Activated T-cell treated with anti-CD3 and anti-CD28 coated beads, Interleukin-2, amount 50 U/mL, for 24 hours (primary cell): ENCODE data around the gene PER2.

Experiments
- DNase-seq: peaks from one replicate; pipeline ENCODE4 v3.0.0-alpha.2; 2020
- H3K27ac Mint-ChIP-seq: 2 replicates; pipeline ENCODE4 v1.8.0; 2020; ENCODE audit warnings: mild to moderate bottlenecking, mixed read lengths
- H3K27me3 Mint-ChIP-seq: 2 replicates; pipeline ENCODE4 v1.8.0; 2020; ENCODE audit warnings: mixed read lengths
- H3K36me3 Mint-ChIP-seq: 2 replicates; pipeline ENCODE4 v1.8.0; 2020; ENCODE audit warnings: low read depth, mixed read lengths
- H3K4me1 Mint-ChIP-seq: 2 replicates; pipeline ENCODE4 v1.8.0; 2020; ENCODE audit warnings: low read depth, mixed read lengths
- H3K4me3 Mint-ChIP-seq: 2 replicates; pipeline ENCODE4 v1.8.0; 2020; ENCODE audit warnings: mild to moderate bottlenecking, moderate library complexity, mixed read lengths
- H3K9me3 Mint-ChIP-seq: 2 replicates; pipeline ENCODE4 v1.8.0; 2020; ENCODE audit warnings: mixed read lengths

The PER2 gene

GRCh38 chr2:238299803-238300202 lies 11.4 kb upstream of the PER2 start:
- no peak for DNase-seq
- peaks cover 12% of the 10 kb centered on the region for H3K27me3 Mint-ChIP-seq
- no peaks in the 10 kb centered on the region for H3K9me3 Mint-ChIP-seq
- no peaks in the 10 kb centered on the region for H3K4me1 Mint-ChIP-seq
- H3K27ac Mint-ChIP-seq, result no peak overlapping the region
- H3K36me3 Mint-ChIP-seq, result no peaks in the 10 kb centered on the region
- H3K4me3 Mint-ChIP-seq, result no peak overlapping the region

- Mint-ChIP-seq H3K9me3 (no peaks in the 10 kb centered on the region), H3K4me1 (no peaks in the 10 kb centered on the region), H3K27ac (no peak overlapping the region), H3K27me3 (peaks cover 12% of the 10 kb centered on the region), H3K36me3 (no peaks in the 10 kb centered on the region), H3K4me3 (no peak overlapping the region)
- no peak for DNase-seq
Measured at GRCh38 chr2:238296638-238297457, 8.4 kb upstream of the PER2 start.

GRCh38 chr2:238295144-238296112 lies 7.0 kb upstream of the PER2 start:
- Mint-ChIP-seq H3K27me3 (peaks cover 10% of the 10 kb centered on the region), H3K4me1 (peaks cover 1% of the 10 kb centered on the region), H3K9me3 (no peaks in the 10 kb centered on the region), H3K36me3 (no peaks in the 10 kb centered on the region), H3K4me3 (no peak overlapping the region), H3K27ac (no peak overlapping the region)
- DNase-seq, result no peak

GRCh38 chr2:238294393-238295143 lies 6.2 kb upstream of the PER2 start:
- Mint-ChIP-seq H3K27me3 (peaks cover 10% of the 10 kb centered on the region), H3K27ac (no peak overlapping the region), H3K9me3 (no peaks in the 10 kb centered on the region), H3K4me3 (no peak overlapping the region), H3K4me1 (peaks cover 10% of the 10 kb centered on the region), H3K36me3 (no peaks in the 10 kb centered on the region)
- DNase-seq, result no peak

- DNase-seq, result no peak
- H3K4me3 Mint-ChIP-seq, result no peak overlapping the region
- peaks cover 15% of the 10 kb centered on the region for H3K4me1 Mint-ChIP-seq
- no peaks in the 10 kb centered on the region for H3K9me3 Mint-ChIP-seq
- H3K36me3 Mint-ChIP-seq, result no peaks in the 10 kb centered on the region
- no peak overlapping the region for H3K27ac Mint-ChIP-seq
- H3K27me3 Mint-ChIP-seq, result peaks cover 10% of the 10 kb centered on the region
Measured at GRCh38 chr2:238294046-238294392, 5.6 kb upstream of the PER2 start.

- H3K27ac Mint-ChIP-seq, result no peak overlapping the region
- DNase-seq, result no peak
- H3K4me1 Mint-ChIP-seq, result peaks cover 25% of the 10 kb centered on the region
- H3K4me3 Mint-ChIP-seq, result no peak overlapping the region
- no peaks in the 10 kb centered on the region for H3K27me3 Mint-ChIP-seq
- no peaks in the 10 kb centered on the region for H3K9me3 Mint-ChIP-seq
- H3K36me3 Mint-ChIP-seq, result peaks cover 3% of the 10 kb centered on the region
Measured at GRCh38 chr2:238291550-238292281, 3.3 kb upstream of the PER2 start.

- Mint-ChIP-seq H3K4me3 (no peak overlapping the region), H3K27me3 (no peaks in the 10 kb centered on the region), H3K27ac (no peak overlapping the region), H3K9me3 (no peaks in the 10 kb centered on the region), H3K36me3 (peaks cover 4% of the 10 kb centered on the region), H3K4me1 (peaks cover 33% of the 10 kb centered on the region)
- DNase-seq, result no peak
Measured at GRCh38 chr2:238290715-238291549, 2.5 kb upstream of the PER2 start.

GRCh38 chr2:238290091-238290509 lies 1.7 kb upstream of the PER2 start:
- peaks cover 4% of the 10 kb centered on the region for H3K36me3 Mint-ChIP-seq
- H3K27ac Mint-ChIP-seq, result peak overlapping the region; percentile 95
- DNase-seq, result peak; percentile 40
- no peaks in the 10 kb centered on the region for H3K27me3 Mint-ChIP-seq
- H3K4me3 Mint-ChIP-seq, result peak overlapping the region; percentile 84
- H3K4me1 Mint-ChIP-seq, result peaks cover 38% of the 10 kb centered on the region
- H3K9me3 Mint-ChIP-seq, result no peaks in the 10 kb centered on the region

- Mint-ChIP-seq H3K36me3 (peaks cover 5% of the 10 kb centered on the region), H3K27me3 (no peaks in the 10 kb centered on the region), H3K9me3 (no peaks in the 10 kb centered on the region), H3K4me1 (peaks cover 41% of the 10 kb centered on the region), H3K27ac (peak overlapping the region; percentile 95), H3K4me3 (peak overlapping the region; percentile 84)
- peak; percentile 42 for DNase-seq
Measured at GRCh38 chr2:238289574-238289973, 1.2 kb upstream of the PER2 start.

GRCh38 chr2:238288650-238289573 lies 502 bp upstream of the PER2 start:
- Mint-ChIP-seq H3K4me1 (peaks cover 47% of the 10 kb centered on the region), H3K27ac (peak overlapping the region; percentile 95), H3K9me3 (no peaks in the 10 kb centered on the region), H3K4me3 (peak overlapping the region; percentile 84), H3K36me3 (peaks cover 7% of the 10 kb centered on the region), H3K27me3 (no peaks in the 10 kb centered on the region)
- DNase-seq, result peak; percentile 97

- Mint-ChIP-seq H3K9me3 (no peaks in the 10 kb centered on the region), H3K27ac (peak overlapping the region; percentile 92), H3K36me3 (peaks cover 10% of the 10 kb centered on the region), H3K4me3 (peak overlapping the region; percentile 85), H3K4me1 (peaks cover 59% of the 10 kb centered on the region), H3K27me3 (no peaks in the 10 kb centered on the region)
- peak; percentile 43 for DNase-seq
Measured at GRCh38 chr2:238286987-238287736, 1.2 kb downstream of the PER2 start.

GRCh38 chr2:238286551-238286950 lies 1.9 kb downstream of the PER2 start:
- Mint-ChIP-seq H3K4me1 (peaks cover 64% of the 10 kb centered on the region), H3K9me3 (no peaks in the 10 kb centered on the region), H3K4me3 (peak overlapping the region; percentile 85), H3K27ac (peak overlapping the region; percentile 92), H3K36me3 (peaks cover 10% of the 10 kb centered on the region), H3K27me3 (no peaks in the 10 kb centered on the region)
- no peak for DNase-seq
